Lower leg skin (tissue), 3 donors: Measurements from ENCODE around the gene ELOVL5.

Experiments used
- POLR2A ChIP-seq, 2 donors: fragments of 450-650 bp; IDR thresholded peaks; one replicate each; pipeline ENCODE4 v1.6.1; 2016 to 2017; ENCODE audit warnings: antibody characterized with exemption in 2 of 2, mild to moderate bottlenecking in 1 of 2, moderate library complexity in 1 of 2
- TF ChIP-seq, protein P1 (sequence below), 3 donors: fragments of 450-650 bp; IDR thresholded peaks; one replicate each; pipeline ENCODE4 v1.5.1; 2016; ENCODE audit warnings: antibody characterized with exemption in 3 of 3, mild to moderate bottlenecking in 3 of 3, moderate library complexity in 2 of 3

DNA sequence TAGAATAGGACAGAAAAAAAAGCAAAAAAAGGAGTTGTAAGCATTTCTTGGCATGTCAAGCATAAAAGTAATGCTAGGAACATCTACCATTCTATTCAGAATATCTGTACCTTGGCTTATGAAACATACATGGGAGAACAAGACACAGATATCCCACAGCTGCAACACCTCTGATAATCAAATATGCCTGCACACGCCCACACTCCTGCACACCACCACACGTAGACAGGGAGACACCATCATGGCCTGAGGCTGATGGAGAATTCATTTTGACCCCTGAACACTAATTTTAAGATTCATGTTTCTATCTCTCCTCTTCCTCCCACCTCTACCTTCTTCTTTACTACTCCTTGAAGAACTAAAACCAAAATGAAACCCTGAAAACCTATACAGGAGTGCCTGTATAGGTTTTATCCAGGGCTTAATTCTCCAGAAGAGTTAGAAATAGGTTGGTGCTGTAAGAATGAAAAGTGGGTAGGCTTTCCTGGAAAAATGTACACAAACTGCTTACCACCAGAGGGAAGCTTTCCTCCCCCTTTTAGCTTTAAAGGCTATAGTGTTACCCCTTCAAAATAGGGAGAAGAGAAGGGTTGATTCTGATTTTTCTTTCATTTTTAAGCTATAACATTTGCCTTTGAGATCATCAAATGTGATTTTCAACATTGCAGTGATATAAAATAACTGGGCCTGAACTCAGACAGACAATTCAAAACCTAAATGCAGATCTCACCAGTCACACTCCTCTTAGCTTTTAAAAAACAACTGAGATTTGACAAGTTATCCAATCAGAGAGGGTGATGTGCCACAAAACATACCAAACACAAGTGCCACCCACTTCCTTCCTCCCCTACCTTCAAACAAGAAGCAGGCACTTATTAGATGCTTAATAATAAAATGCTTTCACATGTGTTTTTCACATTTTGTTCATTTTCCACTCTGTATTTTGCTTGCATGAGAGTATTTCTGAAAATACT lies 57.9 kb downstream of the ELOVL5 start:
- no peak for TF ChIP-seq POLR2A (IDR thresholded peaks at IDR 0.05)
- TF ChIP-seq, protein P1, sequence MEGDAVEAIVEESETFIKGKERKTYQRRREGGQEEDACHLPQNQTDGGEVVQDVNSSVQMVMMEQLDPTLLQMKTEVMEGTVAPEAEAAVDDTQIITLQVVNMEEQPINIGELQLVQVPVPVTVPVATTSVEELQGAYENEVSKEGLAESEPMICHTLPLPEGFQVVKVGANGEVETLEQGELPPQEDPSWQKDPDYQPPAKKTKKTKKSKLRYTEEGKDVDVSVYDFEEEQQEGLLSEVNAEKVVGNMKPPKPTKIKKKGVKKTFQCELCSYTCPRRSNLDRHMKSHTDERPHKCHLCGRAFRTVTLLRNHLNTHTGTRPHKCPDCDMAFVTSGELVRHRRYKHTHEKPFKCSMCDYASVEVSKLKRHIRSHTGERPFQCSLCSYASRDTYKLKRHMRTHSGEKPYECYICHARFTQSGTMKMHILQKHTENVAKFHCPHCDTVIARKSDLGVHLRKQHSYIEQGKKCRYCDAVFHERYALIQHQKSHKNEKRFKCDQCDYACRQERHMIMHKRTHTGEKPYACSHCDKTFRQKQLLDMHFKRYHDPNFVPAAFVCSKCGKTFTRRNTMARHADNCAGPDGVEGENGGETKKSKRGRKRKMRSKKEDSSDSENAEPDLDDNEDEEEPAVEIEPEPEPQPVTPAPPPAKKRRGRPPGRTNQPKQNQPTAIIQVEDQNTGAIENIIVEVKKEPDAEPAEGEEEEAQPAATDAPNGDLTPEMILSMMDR (IDR thresholded peaks at IDR 0.05), result no peak
